HG03103 (cell line): ENCODE results near the gene LASP1NB.
"Not testable (repeated sequence)": the region's sequence is repeated elsewhere in the genome, so short reads cannot be mapped to it uniquely, and the experiment has no call there.

Source experiments
- ATAC-seq: cut with Tn5 transposase; IDR thresholded peaks from one replicate; pipeline ENCODE4 v1.9.1; 2021; ENCODE audit warnings: low read depth; ENCODE audit not compliant: unreplicated experiment

LASP1NB gene

GRCh38 chr17:38958756-38959155 is 33.3 kb downstream of the LASP1NB start:
- ATAC-seq: no peak

- no peak for ATAC-seq
These were observed 34.1 kb downstream of the LASP1NB start for GRCh38 chr17:38959508-38959907.

- ATAC-seq: no peak
These were observed 35.0 kb downstream of the LASP1NB start for GRCh38 chr17:38960402-38960801.

DNA sequence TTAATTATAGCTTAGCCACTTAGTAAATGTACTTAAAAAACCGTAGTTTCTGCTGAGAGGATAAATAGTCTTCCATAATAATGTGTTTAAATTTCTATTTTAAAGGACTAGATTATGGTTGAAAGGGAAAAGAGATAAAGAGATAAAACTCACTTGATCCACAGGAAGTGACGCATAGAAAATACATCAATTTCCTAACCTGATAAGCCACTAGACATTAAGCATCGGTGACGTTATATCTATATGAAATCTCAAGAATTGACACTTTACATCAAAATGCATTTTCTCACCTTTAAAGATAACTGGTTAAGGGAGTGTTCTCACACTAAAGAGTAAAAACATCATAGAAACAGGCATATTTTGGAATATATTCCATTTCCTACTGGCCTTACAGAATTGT is 36.0 kb downstream of the LASP1NB start:
- ATAC-seq: no peak

DNA sequence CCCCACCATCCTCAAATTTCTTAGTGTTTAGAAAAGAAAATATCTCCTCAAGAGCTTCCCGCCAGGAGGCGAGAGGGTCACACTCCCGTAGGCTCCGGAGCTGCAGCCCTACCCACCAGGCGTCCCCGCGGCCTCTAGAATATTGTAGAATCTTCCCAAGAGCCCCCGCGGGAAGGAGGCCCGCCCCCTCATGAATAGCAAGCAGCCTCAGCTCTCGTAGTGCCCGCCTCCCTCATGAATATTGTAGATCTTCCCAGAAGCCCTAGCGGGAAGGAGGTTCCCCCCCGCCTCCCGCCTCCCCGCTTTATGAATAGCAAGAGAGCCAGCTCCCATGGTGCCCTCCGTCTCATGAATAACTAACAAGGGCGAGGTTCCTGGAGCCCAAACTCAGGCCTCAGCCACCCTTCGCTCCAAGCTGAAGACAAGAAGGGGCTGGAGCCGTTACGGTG is 41.9 kb downstream of the LASP1NB start, which contains the start of gene FBXO47:
Gene FBXO47 (minus strand): TSS at position 114 of the 449 bp plus-strand sequence. CDS start 4,378 bp downstream, outside the sequence.
- no peak for ATAC-seq

GRCh38 chr17:38969281-38969680 is 43.9 kb downstream of the LASP1NB start:
- ATAC-seq: no peak

DNA sequence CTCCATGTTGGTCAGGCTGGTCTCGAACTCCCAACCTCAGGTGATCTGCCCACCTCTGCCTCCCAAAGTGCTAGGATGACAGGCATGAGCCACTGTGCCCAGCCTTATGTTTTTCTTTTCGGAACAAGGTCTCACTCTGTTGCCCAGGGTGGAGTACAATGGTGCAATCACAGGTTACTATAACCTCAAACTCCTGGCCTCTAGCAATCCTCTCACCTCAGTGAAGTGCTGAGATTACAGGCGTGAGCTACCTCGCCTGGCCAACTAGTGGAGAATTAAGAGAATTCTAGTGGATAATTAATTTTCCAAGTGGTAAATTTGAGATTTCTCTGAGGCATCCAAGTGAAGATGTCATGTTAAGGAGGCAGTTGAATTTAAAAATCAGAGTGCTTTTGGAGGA is 44.7 kb downstream of the LASP1NB start:
- ATAC-seq: no peak

DNA sequence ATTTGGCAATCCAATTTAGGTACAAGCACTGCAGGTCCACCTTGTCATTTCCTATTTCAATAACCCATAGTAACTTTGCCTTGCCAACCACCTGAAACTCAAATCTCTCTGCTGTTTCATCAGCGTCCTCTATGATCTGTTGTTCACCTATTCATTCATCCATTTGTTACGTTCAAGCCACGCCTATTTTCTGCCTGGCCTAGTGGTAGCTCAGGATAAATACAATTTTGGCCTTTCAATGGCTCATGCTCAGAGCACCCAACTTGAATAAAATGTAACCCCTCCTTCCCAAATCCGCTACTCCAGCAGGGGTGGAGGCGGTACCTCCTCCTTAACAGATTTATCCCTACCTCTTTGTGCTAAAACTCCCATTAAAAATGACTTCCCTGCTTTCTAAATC is 45.4 kb downstream of the LASP1NB start:
- ATAC-seq: no peak

- ATAC-seq: not testable (repeated sequence)
These were observed 50.8 kb downstream of the LASP1NB start for GRCh38 chr17:38976187-38976551.

DNA sequence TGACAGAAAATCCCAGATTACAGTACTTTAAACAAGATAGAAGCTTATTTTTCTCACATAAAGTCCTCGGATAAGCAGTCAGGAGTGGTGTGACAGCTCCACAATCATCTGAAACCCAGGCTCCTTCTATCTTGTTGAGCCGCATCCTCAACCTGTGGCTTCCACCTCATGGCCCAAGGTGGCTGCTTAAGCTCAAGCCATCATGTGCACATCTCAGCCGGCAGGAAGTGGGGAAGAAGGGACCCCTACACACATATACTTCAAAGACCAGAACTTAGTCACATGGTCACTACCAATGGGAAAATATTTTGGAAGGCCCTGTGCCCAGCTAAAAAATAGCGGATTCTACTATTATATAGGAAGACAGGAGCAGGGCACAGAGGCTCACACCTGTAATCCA is 52.8 kb downstream of the LASP1NB start:
- ATAC-seq: no peak
